COR-L47 (cell line): ENCODE measurements around the gene ISL1.

Experiments used
- DNase-seq: peaks from one replicate; lab custom pipeline; 2025; lab: John Stamatoyannopoulos, UW

ISL1 gene

GRCh38 chr5:51383131-51384121, at the start of gene ISL1:
TSS of gene ISL1 (plus strand) at chr5:51383448. CDS start at chr5:51383672, 224 bp downstream.
- peak; percentile 95 for DNase-seq

DNA sequence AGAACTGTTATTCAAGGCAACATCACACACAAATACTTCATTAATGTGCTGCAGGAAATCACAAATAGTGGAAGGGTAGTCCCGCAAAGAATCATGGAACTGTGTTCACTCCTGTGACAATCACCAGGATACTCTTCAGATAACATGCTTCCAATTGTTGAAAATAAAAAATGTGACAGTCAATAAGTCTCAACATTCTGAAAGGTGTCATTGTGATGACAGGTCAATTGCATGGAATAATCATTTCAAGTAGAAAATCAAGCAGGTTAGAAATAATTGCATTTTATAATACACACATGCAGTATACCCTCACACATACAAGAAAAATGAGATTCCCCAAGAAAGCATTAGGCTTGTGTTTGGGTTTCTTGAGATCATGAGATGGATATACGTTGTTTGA, 46.4 kb upstream of the ISL1 start:
- DNase-seq: no peak

DNA sequence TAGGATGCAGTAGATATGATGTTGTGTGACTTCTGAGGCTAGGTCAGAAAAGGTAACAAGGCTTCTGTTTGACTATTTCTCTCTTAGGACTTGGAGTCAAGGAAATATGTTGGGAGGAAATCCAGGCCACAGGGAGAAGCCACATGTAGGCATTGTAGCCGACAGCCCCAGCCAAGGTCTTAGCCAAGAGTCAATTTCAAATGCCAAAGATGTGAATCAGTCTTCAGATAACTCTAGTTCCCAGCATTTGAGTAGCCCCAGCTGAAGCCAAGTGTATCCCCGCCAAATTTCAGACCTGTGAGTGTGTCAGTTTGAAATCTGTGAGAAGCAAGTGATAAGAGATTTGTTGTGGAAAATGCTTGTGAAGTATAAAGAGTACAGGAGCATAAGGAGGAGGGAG, 38.1 kb upstream of the ISL1 start:
- DNase-seq: no peak

DNA sequence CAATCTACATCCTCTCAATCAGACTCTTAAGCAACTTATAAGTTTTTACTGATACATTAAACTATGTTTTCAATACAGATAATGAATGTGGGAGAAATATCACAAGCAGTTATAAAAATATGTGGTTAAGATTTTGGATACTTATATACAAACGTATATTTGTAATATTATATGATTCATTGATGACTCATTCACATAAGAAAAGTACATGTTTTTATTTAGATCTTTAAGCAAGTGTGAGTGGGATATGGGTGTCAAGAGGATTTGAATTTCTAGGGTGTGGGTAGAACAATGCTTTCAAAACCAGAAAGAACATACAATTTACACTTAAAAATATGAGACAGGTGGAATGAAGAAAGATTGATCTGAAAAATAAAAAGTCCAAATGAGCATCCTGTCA, 36.1 kb upstream of the ISL1 start:
- DNase-seq: no peak

DNA sequence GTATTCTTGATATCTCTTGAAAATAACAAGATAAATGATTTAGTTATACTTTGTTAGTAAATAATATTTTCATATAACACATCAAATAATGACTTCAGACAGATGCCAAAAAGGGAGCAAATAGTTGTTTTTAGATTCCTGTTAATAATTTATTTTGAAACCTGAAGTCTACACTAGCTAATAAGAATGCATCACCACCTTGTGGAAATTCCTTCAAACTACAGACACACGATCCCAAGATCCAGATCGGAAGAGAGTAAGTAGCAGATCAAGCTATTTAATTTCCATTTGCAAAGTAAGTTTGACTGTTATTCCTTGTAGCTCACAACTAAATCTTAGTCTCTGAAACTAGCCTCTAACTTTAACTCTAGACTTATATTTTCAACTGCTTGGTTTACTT, 35.5 kb upstream of the ISL1 start:
- DNase-seq: peak; percentile 9

DNA sequence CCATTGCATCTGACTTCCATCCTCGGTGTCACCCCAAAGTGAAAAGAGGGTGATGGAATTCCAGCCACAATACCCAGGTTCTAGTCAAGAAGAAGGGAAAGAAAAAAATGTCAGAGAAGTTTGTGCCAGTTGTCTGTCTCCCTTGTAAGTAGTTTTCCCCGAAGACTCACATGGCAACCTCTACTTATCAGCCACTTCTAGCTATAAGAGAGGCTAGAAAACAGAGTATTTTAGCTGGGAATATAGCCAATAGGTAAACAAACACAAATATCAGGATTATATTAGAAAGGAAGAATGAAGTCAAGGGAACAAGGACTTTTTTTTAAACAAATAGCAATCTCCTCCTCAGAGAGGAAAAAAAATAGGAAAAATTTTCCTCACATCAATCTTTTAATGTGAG, 12.2 kb upstream of the ISL1 start:
- no peak for DNase-seq

DNA sequence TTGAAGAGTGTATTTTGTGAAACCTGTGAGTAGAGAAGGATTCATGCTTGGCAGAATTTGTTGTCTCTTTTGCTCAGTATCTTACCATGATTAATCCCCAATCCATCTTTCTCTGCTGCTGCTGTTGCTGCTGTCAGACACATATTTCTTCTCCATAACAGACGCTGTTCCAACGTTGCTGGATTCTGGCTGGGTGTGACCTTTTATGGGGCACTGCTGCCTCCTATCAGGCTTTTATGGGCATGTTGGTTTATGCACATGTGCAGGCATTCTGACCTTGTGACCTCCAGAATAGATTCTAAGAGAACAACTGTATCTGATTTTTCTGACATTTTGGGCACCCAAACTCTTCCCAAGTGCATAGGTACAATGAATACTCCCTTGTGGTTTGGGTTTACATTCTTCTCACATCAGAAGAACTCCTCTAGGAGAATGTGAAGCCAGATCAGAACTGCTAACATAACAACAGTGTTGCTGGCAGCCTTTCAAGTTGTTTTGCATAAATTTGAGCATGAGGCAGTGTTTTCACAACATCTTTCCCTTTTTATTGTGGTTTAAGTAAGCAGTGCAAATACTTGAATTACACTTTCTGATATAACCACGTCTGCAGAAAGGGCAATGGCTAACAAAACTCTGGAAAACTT, 9.2 kb upstream of the ISL1 start:
- DNase-seq: no peak

- no peak for DNase-seq
These were observed 8.2 kb upstream of the ISL1 start for GRCh38 chr5:51375084-51375483.

GRCh38 chr5:51376509-51376908, 6.7 kb upstream of the ISL1 start:
- peak; percentile 83 for DNase-seq

DNA sequence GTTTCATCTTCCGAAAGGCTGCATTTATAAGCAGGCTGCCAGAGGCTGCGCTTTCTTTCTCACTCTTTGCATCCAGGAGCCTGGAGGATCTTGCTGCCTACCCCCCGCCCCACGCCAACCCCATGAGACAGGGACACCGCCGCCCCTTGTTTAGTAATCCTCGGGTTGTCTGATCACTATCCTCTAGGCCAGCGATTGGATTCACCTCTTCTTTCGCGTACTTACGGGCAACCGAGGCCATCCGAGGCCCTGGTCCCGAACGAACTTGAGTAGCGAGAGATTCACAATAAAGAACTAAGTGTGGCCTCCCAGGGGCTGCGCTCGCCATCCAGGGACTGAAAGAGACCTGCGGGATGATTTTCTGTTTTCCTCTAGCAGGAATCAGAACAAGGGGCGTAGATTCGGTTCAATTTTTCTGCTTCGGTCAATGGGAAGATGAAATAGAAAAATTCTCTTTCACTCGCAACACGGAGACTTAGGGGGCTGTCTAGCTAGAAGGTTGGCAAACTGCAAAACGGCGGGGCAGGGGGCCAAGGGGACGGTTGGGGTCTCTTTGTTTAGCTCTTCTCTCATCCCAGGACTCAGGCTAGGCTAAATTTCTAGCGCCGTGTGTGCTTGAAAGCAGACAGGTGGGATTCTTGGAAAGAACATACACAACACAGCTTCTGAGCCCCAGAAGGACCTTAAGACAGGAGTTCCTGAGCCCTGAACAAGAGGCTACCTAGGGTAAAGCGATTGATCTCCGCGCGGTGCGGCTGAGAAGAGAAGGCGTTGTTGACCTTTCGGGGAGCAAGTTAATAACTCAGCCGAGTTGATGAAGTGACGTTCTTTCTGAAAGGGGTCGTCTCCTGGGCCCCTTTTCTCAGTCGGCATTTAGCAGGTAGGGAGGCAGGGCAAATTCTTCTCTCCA, 5.8 kb upstream of the ISL1 start:
- DNase-seq: no peak

DNA sequence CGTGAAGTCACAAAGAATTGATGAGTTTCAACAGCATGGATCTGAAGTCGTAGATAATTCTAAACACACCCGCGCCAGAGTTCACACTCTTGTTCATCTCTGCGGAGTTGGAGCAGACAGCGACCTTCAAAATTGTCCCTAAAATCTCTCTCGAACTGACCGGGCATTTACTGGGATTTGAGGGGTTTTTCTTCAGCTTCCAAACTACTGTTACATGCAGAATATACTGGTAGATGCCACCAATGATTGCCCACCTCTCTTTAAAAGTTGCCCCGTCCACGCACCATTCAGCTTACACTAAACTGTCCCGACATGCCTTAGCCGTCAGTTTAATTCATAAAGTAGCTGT, 5.2 kb upstream of the ISL1 start:
- DNase-seq: no peak

GRCh38 chr5:51378448-51379330, 4.6 kb upstream of the ISL1 start:
- DNase-seq: peak; percentile 35

DNA sequence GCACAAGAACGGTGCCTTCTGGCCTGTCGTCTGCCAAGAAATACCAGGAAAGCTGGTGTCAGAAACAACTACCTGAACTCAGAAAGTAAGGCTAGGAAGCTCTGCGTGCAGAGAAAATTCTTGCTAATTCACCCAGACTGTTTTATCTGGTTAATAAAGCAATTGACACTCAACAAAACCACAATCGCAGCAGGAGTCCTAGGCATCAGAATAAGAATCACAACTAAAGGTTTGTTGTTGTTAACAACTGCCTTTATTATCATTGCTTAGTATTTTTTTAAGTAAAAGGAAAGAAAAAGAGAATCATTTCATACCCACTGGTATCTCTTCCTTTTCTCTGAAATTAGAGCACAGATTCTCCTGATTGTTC, 3.9 kb upstream of the ISL1 start:
- no peak for DNase-seq

DNA sequence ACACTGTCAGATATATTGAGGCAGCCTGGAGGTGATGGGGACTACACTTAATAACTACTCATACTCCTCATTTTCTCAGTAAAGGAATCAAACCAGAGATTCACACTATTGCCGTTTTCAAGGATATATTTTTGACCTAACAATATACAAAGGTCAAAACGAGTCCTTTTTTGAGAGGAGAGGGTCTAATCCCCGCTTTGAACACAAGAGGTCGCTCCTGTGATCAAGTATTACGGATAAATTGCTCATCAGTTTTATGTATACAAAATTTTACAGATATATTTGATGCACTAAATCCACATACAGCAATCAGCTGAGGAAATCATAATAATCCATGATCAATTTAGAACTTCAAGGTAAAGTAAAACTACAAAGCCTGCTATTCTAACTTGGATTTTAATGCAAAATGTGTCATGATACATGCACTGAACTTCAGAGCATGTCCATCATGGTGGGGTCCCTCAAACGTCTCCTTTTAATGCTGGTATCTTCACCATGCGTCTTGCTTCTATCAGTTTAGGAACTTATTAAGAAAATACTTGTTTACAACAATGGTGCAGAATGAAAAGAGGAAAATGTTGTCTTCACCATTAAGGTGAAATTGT, 2.5 kb upstream of the ISL1 start:
- peak; percentile 59 for DNase-seq

DNA sequence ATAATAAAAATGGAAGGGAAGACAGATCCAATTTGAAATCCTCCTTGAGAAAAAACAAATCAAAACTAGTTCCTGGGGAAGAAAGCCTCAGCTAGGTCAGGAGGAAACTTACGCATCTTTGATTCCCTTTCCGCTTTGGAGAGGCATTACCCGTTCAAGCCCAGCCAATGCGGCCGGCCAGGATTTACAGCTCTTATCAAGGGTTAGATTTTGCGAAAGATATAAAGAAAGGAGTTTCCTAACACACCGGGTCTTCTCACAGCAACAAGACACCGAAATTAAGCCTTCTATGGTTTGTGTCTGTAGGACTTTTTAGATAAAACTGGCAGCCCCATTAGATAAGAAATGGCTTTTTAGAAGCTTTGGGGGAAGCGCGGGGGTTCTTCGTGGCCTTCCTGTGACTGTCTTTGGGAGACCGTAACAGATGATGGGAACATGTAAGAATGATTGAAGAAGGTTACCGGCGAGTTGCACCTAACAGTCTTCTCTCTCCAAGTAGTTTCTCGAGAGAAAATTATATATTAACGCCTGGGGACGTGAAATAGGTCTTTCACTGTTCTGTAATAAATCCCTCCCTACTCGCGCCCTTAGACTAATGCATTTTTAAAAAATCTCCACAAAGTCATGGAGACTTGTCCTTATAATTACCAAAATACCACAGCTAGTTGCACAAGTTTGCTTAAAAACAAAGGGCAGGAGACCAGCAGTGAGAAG, 1.3 kb upstream of the ISL1 start:
- no peak for DNase-seq

- DNase-seq: no peak
These were observed 622 bp upstream of the ISL1 start for GRCh38 chr5:51382521-51383130.

- no peak for DNase-seq
These were observed 1.1 kb downstream of the ISL1 start for GRCh38 chr5:51384281-51384840.

- DNase-seq: no peak
These were observed 2.0 kb downstream of the ISL1 start for GRCh38 chr5:51385216-51385615.
